Lower leg skin (tissue), 4 donors: ENCODE results near the gene CARD11. TPM values are rescaled to one million over a fixed set of nuclear protein-coding genes. Genes with fewer than 3 reads are reported as not detected.

Source experiments
- DNase-seq, 2 donors: peaks; one replicate each; pipeline ENCODE4 v3.0.0-alpha.2; 2019; ENCODE audit warnings: low spot score in 2 of 2
- H3K4me3 ChIP-seq: fragments of 200-600 bp; sonication (generic); 2 replicates; pipeline ENCODE4 v1.5.1; 2017; ENCODE audit warnings: mild to moderate bottlenecking, low read depth; ENCODE audit not compliant: poor library complexity, severe bottlenecking
- POLR2A ChIP-seq, 2 donors: fragments of 450-650 bp; IDR thresholded peaks; one replicate each; pipeline ENCODE4 v1.6.1; 2016 to 2017; ENCODE audit warnings: antibody characterized with exemption in 2 of 2, mild to moderate bottlenecking in 1 of 2, moderate library complexity in 1 of 2
- WGBS, 2 donors: methylation state at CpG; one replicate each; pipeline ENCODE4 v1.1.5; 2018; 5-methylcytosine and 5-hydroxymethylcytosine counted together
- intact Hi-C: fragments of 100-400 bp; cut with DNase I; formaldehyde crosslinking; loops from one replicate; pipeline ENCODE4 v1.15.0; 2023; ENCODE audit warnings: low total_unique reads
- total RNA-seq, 4 donors: library from RNA; depleted of rRNA; stranded (reverse); fragments of >200 nt; gene quantifications; one replicate each; pipeline ENCODE4 v1.1.0, GENCODE V29; 2016
- TF ChIP-seq, protein P1 (sequence below), 3 donors: fragments of 450-650 bp; IDR thresholded peaks; one replicate each; pipeline ENCODE4 v1.5.1; 2016; ENCODE audit warnings: antibody characterized with exemption in 3 of 3, mild to moderate bottlenecking in 3 of 3, moderate library complexity in 2 of 3

CARD11 gene
- total RNA-seq, 4 donors from 2014 or later = 0.17 to 0.68 TPM; not detected in 2

DNA sequence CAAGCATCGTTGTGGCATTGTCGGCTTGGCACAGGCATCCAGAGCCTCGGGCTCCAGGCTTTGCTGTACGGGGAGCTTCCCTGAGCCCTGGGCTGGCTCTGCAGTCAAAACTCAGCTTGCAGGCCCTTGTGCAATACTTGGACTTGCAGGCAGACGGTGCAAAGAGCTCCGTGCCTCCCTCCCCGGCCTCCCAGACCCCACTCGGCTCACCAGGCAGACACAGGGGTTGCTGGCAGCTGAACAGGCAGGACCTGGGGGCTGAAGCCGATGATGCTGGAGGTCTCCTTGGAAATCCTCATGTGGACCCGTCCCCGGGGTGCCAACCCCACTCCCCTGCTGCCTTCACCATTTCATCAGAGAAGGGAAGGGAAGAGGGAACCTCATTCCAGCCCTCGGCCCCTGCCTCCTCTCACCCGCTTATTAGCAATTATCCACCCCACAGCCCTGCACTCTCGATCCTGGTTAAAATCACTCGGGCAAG is 139.9 kb downstream of the CARD11 start:
- WGBS, 2 donors = 63 to 64% methylated on average over 15 of the region's 15 CpGs
- H3K4me3 ChIP-seq = no peak overlapping the region
- DNase-seq = no peak
- intact Hi-C loops = no loop called here
- TF ChIP-seq, protein P1, sequence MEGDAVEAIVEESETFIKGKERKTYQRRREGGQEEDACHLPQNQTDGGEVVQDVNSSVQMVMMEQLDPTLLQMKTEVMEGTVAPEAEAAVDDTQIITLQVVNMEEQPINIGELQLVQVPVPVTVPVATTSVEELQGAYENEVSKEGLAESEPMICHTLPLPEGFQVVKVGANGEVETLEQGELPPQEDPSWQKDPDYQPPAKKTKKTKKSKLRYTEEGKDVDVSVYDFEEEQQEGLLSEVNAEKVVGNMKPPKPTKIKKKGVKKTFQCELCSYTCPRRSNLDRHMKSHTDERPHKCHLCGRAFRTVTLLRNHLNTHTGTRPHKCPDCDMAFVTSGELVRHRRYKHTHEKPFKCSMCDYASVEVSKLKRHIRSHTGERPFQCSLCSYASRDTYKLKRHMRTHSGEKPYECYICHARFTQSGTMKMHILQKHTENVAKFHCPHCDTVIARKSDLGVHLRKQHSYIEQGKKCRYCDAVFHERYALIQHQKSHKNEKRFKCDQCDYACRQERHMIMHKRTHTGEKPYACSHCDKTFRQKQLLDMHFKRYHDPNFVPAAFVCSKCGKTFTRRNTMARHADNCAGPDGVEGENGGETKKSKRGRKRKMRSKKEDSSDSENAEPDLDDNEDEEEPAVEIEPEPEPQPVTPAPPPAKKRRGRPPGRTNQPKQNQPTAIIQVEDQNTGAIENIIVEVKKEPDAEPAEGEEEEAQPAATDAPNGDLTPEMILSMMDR (IDR thresholded peaks at IDR 0.05) = no peak
- TF ChIP-seq POLR2A (IDR thresholded peaks at IDR 0.05) = no peak

DNA sequence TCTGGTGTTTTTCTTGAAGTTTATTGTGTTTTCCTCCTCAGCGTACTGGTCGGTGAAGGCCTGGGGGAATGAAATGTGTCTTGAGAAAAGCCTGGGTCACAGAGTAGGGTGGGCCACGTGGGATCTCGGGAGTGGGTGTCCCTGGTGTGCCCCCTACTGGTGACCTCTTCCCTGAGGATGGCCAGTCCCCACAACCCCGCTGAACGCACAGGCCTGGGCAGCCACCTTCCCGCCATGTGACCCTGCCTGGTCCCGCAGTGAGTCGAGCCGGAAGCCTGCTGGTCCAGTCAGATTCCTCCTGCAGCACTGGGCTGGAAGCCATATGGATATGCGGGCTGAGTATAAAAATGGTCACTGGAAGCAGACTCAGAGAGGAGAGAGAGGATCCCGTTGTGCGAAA is 146.6 kb downstream of the CARD11 start:
- no peak for TF ChIP-seq POLR2A (IDR thresholded peaks at IDR 0.05)
- TF ChIP-seq, protein P1 (IDR thresholded peaks at IDR 0.05) = no peak
- DNase-seq = no peak
- no peak overlapping the region for H3K4me3 ChIP-seq
- WGBS, 2 donors = 78 to 84% methylated on average over 12 to 13 of the region's 13 CpGs
- intact Hi-C loops = no loop called here

DNA sequence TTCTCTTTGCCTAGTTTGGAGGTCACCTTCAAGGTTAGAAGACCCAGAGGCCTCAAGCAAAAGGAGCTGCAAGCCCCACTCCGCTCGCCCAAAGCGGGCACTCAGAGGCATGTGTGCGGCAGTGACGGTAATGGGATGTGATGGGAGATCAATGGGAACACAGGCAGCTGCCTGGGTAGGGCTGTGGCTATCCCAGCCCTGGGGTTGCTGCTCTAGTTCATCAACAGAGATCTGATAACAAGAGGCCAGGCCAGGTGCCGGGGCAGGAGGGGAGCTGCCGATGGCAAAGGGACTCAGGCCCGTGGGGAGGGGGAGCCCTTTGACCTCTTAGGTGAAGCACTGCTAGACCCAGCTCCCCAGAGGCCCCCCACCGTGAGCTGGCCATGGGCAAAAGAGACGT is 147.5 kb downstream of the CARD11 start:
- 79 to 83% methylated on average over 10 of the region's 10 CpGs for WGBS, 2 donors

DNA sequence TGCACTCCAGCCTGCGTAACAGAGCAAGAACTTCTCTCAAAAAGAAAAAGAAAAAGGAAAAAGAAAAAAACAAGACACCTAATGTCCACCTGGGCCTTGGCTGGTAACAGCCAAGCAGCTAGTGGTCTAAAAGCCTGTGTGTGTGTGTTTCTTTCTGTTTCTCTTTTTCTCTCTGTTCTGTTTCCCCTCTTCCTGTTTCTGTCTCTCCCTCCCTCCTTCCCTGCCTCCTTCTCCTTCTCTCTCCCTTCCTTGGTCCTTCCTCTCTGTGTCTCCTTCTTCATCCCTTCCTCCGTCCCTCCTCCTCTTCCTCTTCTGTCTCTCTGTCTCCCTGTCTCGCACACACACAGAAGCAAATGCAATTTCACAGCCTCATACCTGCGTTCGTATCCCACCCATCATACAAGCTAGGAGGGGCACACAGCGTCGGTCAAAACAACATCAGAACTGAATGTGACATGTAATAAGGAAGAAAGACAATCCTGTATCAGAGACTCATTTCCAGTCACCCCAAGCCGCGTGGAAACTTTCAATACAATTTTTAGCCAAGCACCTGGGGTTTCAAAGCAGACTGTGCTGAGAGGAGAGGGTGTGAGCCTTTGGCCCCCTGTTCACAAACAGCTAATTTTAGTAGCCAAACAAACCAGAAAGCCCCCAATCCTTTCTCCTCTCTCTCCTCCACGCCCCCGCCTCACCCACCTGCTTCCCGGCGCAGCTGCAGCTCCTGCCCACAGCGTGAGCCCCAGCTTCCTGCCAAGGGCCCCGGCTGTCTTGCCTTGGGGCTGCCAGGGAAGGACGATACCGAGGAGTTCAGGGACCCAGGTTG is 149.3 kb downstream of the CARD11 start:
- TF ChIP-seq, protein P1 (IDR thresholded peaks at IDR 0.05) = no peak
- no peak for TF ChIP-seq POLR2A (IDR thresholded peaks at IDR 0.05)
- H3K4me3 ChIP-seq = no peak overlapping the region
- intact Hi-C loops = no loop called here
- no peak for DNase-seq
- 34 to 35% methylated on average over 17 of the region's 17 CpGs for WGBS, 2 donors

More for the DNA sequence above, 147.5 kb downstream of the CARD11 start:
- no peak overlapping the region for H3K4me3 ChIP-seq
- no peak for DNase-seq
- intact Hi-C loops = no loop called here
- no peak for TF ChIP-seq POLR2A (IDR thresholded peaks at IDR 0.05)
- TF ChIP-seq, protein P1 (IDR thresholded peaks at IDR 0.05) = no peak

DNA sequence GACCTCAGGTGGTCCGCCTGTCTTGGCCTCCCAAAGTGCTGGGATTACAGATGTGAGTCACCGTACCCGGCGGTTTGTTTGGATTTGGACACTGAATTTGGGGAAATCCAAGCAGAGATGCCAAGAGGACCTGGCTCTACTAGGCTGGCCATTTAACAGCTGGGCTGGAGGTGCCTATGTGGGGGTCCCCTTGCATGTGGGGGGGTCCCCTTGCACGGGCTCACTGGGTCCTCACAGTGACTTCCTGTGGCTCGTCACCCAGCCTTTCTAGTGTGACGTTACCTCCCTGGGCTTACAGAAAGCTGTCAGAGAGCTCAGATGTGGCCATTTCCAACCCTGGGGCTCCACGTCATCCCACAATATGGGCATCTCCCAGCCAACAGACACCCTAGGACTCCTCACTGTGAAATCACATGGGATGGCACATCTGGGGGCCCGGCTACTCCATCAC is 150.2 kb downstream of the CARD11 start:
- 59 to 71% methylated on average over 7 to 9 of the region's 9 CpGs for WGBS, 2 donors
- no peak for DNase-seq
- no peak overlapping the region for H3K4me3 ChIP-seq
- intact Hi-C loops = no loop called here
- TF ChIP-seq POLR2A (IDR thresholded peaks at IDR 0.05) = no peak
- TF ChIP-seq, protein P1 (IDR thresholded peaks at IDR 0.05) = no peak
